Skeletal muscle tissue (tissue), 4 donors: Measurements from ENCODE around the gene STK32C. TPM values are rescaled to one million over a fixed set of nuclear protein-coding genes. Genes with fewer than 3 reads are reported as not detected.
A peak's percentile ranks its signal among the peaks of the same experiment; 100 is the strongest.

Experiments
- H3K27ac ChIP-seq: one replicate; pipeline ENCODE4 v1.7.0; 2013; ENCODE audit warnings: mild to moderate bottlenecking, low read depth, low read length, inconsistent platforms
- H3K27me3 ChIP-seq, 3 donors: one replicate each; pipeline ENCODE4 v1.7.0; 2013; ENCODE audit warnings: low read length in 3 of 3; ENCODE audit not compliant: control insufficient read depth in 3 of 3, insufficient read depth in 3 of 3
- H3K36me3 ChIP-seq, 3 donors: one replicate each; pipeline ENCODE4 v1.7.0; 2013; ENCODE audit warnings: low read length in 3 of 3; ENCODE audit not compliant: control insufficient read depth in 3 of 3, insufficient read depth in 3 of 3
- H3K4me1 ChIP-seq, 3 donors: one replicate each; pipeline ENCODE4 v1.7.0; 2013; ENCODE audit warnings: low read length in 3 of 3, mild to moderate bottlenecking in 3 of 3; ENCODE audit not compliant: control insufficient read depth in 3 of 3, insufficient read depth in 3 of 3
- H3K4me3 ChIP-seq, 3 donors: one replicate each; pipeline ENCODE4 v1.7.0; 2013; ENCODE audit warnings: low read length in 3 of 3
- H3K9ac ChIP-seq, 3 donors: one replicate each; pipeline ENCODE4 v1.7.0; 2013; ENCODE audit warnings: low read length in 3 of 3, mild to moderate bottlenecking in 3 of 3, moderate library complexity in 2 of 3, low read depth in 1 of 3
- H3K9me3 ChIP-seq, 3 donors: one replicate each; pipeline ENCODE4 v1.7.0; 2013; ENCODE audit warnings: low read length in 3 of 3; ENCODE audit not compliant: control insufficient read depth in 3 of 3
- total RNA-seq: library from RNA; depleted of rRNA; stranded (reverse); fragments of >200 nt; gene quantifications from one replicate; pipeline ENCODE4 v1.2.3, GENCODE V29; 2014
- donor health status: Osteomylitis.

STK32C gene
- total RNA-seq, 1 donor from 2014 or later: 8.4 TPM

GRCh38 chr10:132250481-132251475, 57.0 kb downstream of the STK32C start:
- Histone ChIP-seq H3K36me3 (no peaks in the 10 kb centered on the region), H3K4me1 (peaks cover 3 to 6% (median 4%) of the 10 kb centered on the region in 3 donors), H3K9me3 (no peaks in the 10 kb centered on the region), H3K27me3 (peaks cover 0 to 11% (median 3%) of the 10 kb centered on the region in 3 donors), H3K27ac (no peak overlapping the region), H3K9ac (no peak overlapping the region), H3K4me3 (no peak overlapping the region)

- Histone ChIP-seq H3K27ac (no peak overlapping the region), H3K4me1 (peaks cover 3 to 6% (median 4%) of the 10 kb centered on the region in 3 donors), H3K9me3 (no peaks in the 10 kb centered on the region), H3K36me3 (no peaks in the 10 kb centered on the region), H3K9ac (no peak overlapping the region), H3K4me3 (no peak overlapping the region), H3K27me3 (peaks cover 0 to 11% (median 0%) of the 10 kb centered on the region in 3 donors)
Observed at GRCh38 chr10:132249824-132250375, 57.9 kb downstream of the STK32C start.

- no peak overlapping the region for H3K4me3 ChIP-seq
- H3K9ac ChIP-seq: no peak overlapping the region
- H3K27ac ChIP-seq: no peak overlapping the region
- H3K9me3 ChIP-seq: no peaks in the 10 kb centered on the region
- H3K4me1 ChIP-seq: peaks cover 3 to 6% (median 4%) of the 10 kb centered on the region in 3 donors
- H3K36me3 ChIP-seq: no peaks in the 10 kb centered on the region
- H3K27me3 ChIP-seq: peaks cover 0 to 11% (median 0%) of the 10 kb centered on the region in 3 donors
Observed at GRCh38 chr10:132249226-132249724, 58.5 kb downstream of the STK32C start.

- peaks cover 3 to 6% (median 4%) of the 10 kb centered on the region in 3 donors for H3K4me1 ChIP-seq
- H3K9ac ChIP-seq: peak overlapping the region in 1 of 3 donors; percentile 54
- peaks cover 0 to 11% (median 0%) of the 10 kb centered on the region in 3 donors for H3K27me3 ChIP-seq
- H3K4me3 ChIP-seq: peak overlapping the region; percentile 65 to 71 (median 67)
- H3K36me3 ChIP-seq: no peaks in the 10 kb centered on the region
- H3K27ac ChIP-seq: no peak overlapping the region
- H3K9me3 ChIP-seq: no peaks in the 10 kb centered on the region
Observed at GRCh38 chr10:132248455-132249225, 59.1 kb downstream of the STK32C start.

- H3K4me1 ChIP-seq: peaks cover 3 to 6% (median 4%) of the 10 kb centered on the region in 3 donors
- H3K36me3 ChIP-seq: no peaks in the 10 kb centered on the region
- peaks cover 0 to 15% (median 0%) of the 10 kb centered on the region in 3 donors for H3K27me3 ChIP-seq
- H3K9ac ChIP-seq: no peak overlapping the region
- no peak overlapping the region for H3K27ac ChIP-seq
- H3K4me3 ChIP-seq: peak overlapping the region in 2 of 3 donors; percentile 67 to 71
- no peaks in the 10 kb centered on the region for H3K9me3 ChIP-seq
Observed at GRCh38 chr10:132247943-132248342, 59.8 kb downstream of the STK32C start.

- H3K9me3 ChIP-seq: no peaks in the 10 kb centered on the region
- no peak overlapping the region for H3K9ac ChIP-seq
- H3K27me3 ChIP-seq: peaks cover 0 to 15% (median 0%) of the 10 kb centered on the region in 3 donors
- H3K4me1 ChIP-seq: peaks cover 3 to 6% (median 4%) of the 10 kb centered on the region in 3 donors
- no peaks in the 10 kb centered on the region for H3K36me3 ChIP-seq
- no peak overlapping the region for H3K4me3 ChIP-seq
- no peak overlapping the region for H3K27ac ChIP-seq
Observed at GRCh38 chr10:132246296-132246695, 61.5 kb downstream of the STK32C start.

GRCh38 chr10:132245056-132245455, 62.7 kb downstream of the STK32C start:
- Histone ChIP-seq H3K4me3 (no peak overlapping the region), H3K4me1 (peaks cover 3 to 6% (median 4%) of the 10 kb centered on the region in 3 donors), H3K27me3 (peaks cover 0 to 20% (median 0%) of the 10 kb centered on the region in 3 donors), H3K9ac (no peak overlapping the region), H3K9me3 (no peaks in the 10 kb centered on the region), H3K27ac (no peak overlapping the region), H3K36me3 (no peaks in the 10 kb centered on the region)

- Histone ChIP-seq H3K4me1 (peaks cover 3 to 5% (median 3%) of the 10 kb centered on the region in 3 donors), H3K27me3 (peaks cover 0 to 20% (median under 1%) of the 10 kb centered on the region in 3 donors), H3K36me3 (no peaks in the 10 kb centered on the region), H3K9ac (no peak overlapping the region), H3K9me3 (no peaks in the 10 kb centered on the region), H3K4me3 (no peak overlapping the region), H3K27ac (no peak overlapping the region)
Observed at GRCh38 chr10:132243626-132244025, 64.1 kb downstream of the STK32C start.

GRCh38 chr10:132243141-132243540, 64.6 kb downstream of the STK32C start:
- peaks cover 0 to 20% (median 3%) of the 10 kb centered on the region in 3 donors for H3K27me3 ChIP-seq
- peaks cover 0 to under 1% (median 0%) of the 10 kb centered on the region in 3 donors for H3K4me1 ChIP-seq
- H3K27ac ChIP-seq: no peak overlapping the region
- no peak overlapping the region for H3K9ac ChIP-seq
- H3K4me3 ChIP-seq: no peak overlapping the region
- no peaks in the 10 kb centered on the region for H3K36me3 ChIP-seq
- H3K9me3 ChIP-seq: no peaks in the 10 kb centered on the region
